Subcutaneous abdominal adipose tissue (tissue), 5 donors: ENCODE results near the gene THAP5.
"Not testable (repeated sequence)": the region's sequence is repeated elsewhere in the genome, so short reads cannot be mapped to it uniquely, and the experiment has no call there.

ENCODE experiments used
- H3K27ac ChIP-seq: one replicate; pipeline ENCODE4 v1.7.0; 2013; ENCODE audit warnings: low read depth, mild to moderate bottlenecking, inconsistent platforms, low read length, moderate library complexity
- H3K27me3 ChIP-seq, 5 donors: one replicate each; pipeline ENCODE4 v1.7.0; 2013; ENCODE audit warnings: low read length in 5 of 5, inconsistent platforms in 1 of 5; ENCODE audit not compliant: control insufficient read depth in 5 of 5, insufficient read depth in 4 of 5
- H3K36me3 ChIP-seq, 5 donors: one replicate each; pipeline ENCODE4 v1.7.0; 2013; ENCODE audit warnings: low read length in 5 of 5; ENCODE audit not compliant: control insufficient read depth in 5 of 5, insufficient read depth in 5 of 5
- H3K4me1 ChIP-seq, 5 donors: one replicate each; pipeline ENCODE4 v1.7.0; 2013; ENCODE audit warnings: low read length in 5 of 5, mild to moderate bottlenecking in 3 of 5, moderate library complexity in 1 of 5; ENCODE audit not compliant: control insufficient read depth in 5 of 5, insufficient read depth in 5 of 5
- H3K4me3 ChIP-seq, 5 donors: one replicate each; pipeline ENCODE4 v1.7.0; 2013; ENCODE audit warnings: low read length in 5 of 5, low read depth in 1 of 5
- H3K9ac ChIP-seq, 5 donors: one replicate each; pipeline ENCODE4 v1.7.0; 2013; ENCODE audit warnings: low read length in 5 of 5, mild to moderate bottlenecking in 4 of 5, moderate library complexity in 3 of 5
- H3K9me3 ChIP-seq, 5 donors: one replicate each; pipeline ENCODE4 v1.7.0; 2013; ENCODE audit warnings: low read length in 5 of 5; ENCODE audit not compliant: control insufficient read depth in 5 of 5
- donor health status: healthy.
- donor health status: healthy.
- donor health status: healthy.
- donor health status: healthy.
- donor health status: healthy.

THAP5 gene

DNA sequence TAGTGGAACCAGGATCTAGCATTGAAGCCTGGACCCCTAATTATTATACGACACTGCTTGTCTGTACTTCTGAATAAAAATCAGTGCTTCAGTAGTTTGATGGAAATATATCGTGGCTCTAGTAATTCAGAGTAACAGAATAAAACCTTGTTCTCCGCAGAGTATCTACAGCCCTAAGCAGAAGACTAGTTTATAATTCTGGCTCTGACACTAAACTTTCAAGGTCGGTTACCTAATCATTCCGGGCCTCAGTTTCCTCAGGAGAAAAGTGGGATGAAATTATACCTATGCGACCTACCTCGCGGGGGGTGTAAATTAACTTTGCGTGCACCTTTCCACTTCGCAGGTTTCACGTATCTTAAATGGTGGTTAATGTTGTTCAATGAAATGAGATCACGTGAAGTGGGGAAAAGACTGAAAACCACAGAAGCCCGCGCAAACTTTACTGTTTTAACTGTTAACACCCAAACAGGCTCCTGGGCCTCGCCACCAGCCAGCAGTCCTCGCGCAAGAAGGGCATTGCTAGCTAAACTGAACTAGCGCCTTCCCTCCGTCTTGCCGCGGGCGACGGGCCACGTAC, 615 bp downstream of the THAP5 start:
- H3K27me3 ChIP-seq: no peaks in the 10 kb centered on the region
- no peaks in the 10 kb centered on the region for H3K9me3 ChIP-seq
- peak overlapping the region; percentile 100 for H3K27ac ChIP-seq
- H3K4me3 ChIP-seq: peak overlapping the region; percentile 72 to 96 (median 92)
- peaks cover 0 to 41% (median 27%) of the 10 kb centered on the region in 5 donors for H3K4me1 ChIP-seq
- H3K9ac ChIP-seq: peak overlapping the region; percentile 88 to 100 (median 98)
- H3K36me3 ChIP-seq: peaks cover 0 to 16% (median 9%) of the 10 kb centered on the region in 5 donors

DNA sequence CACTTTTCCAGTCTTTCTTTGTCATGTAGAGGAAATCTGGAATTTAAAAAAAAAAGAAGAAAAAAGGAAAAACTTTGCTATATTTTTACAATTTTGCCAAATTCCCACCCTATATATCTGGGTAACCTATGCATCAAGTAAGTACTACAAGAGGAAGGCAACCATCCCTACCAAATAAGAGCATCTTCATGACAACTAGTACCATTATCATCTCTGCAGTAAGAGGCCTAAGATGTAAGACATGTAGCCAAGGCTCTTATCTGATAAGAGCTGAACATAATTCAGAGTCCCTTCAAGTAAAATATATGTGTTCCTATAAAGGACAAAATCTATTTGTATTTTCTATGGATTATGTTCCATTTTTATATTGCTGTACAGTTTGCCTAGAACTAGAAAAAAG, 3.5 kb downstream of the THAP5 start:
- H3K27me3 ChIP-seq: no peaks in the 10 kb centered on the region
- H3K36me3 ChIP-seq: peaks cover 0 to 12% (median 6%) of the 10 kb centered on the region in 5 donors
- no peaks in the 10 kb centered on the region for H3K9me3 ChIP-seq
- H3K27ac ChIP-seq: no peak overlapping the region
- peaks cover 0 to 27% (median 22%) of the 10 kb centered on the region in 5 donors for H3K4me1 ChIP-seq
- H3K4me3 ChIP-seq: no peak overlapping the region
- no peak overlapping the region for H3K9ac ChIP-seq

DNA sequence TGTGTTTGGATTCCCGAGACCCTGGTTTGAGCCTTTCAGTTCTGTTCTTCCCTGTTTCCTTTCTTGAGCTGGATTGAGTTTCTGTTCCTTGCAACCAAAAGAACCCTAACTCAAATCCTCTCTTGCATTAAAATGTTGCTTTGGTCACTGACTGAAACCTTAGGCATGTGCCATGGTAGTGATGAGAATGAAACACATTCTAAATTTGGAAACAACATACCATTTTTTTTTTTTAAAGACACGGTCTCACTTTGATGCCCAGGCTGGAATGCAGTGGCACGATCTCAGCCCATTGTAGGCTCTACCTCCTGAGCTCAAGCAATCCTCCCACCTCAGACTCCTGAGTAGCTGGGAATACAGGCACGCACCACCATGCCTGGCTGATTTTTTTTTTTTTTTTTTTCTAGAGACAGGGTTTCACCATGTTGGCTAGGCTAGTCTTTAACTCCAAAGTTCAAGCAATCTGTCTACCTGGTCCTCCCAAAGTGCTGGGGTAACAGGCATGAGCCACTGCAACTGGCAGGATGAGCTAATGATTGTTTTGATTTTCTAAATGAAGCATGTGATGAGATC, 8.4 kb downstream of the THAP5 start:
- no peak overlapping the region for H3K27ac ChIP-seq
- peaks cover 0 to 12% (median 8%) of the 10 kb centered on the region in 5 donors for H3K36me3 ChIP-seq
- H3K4me3 ChIP-seq: no peak overlapping the region
- no peaks in the 10 kb centered on the region for H3K27me3 ChIP-seq
- no peaks in the 10 kb centered on the region for H3K4me1 ChIP-seq
- peaks cover 3 to 8% (median 7%) of the 10 kb centered on the region in 5 donors for H3K9me3 ChIP-seq
- H3K9ac ChIP-seq: no peak overlapping the region

DNA sequence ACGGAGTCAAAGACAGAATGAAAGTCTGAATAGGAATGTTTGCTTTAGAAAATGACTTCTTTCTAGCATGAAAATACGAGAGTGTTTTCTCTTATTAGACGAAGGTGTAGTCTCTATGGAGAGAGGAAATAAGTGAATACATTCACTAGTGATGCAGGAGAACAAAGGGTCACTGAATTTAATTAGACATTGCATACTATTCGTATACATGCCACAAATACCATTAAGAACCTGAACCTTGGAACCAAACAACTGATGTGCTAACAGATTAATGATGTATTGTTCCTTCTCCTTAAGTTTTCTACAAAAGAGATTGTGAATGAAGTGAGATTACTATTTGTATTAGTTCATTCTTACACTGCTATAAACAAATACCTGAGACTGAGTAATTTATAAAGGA, 10.3 kb downstream of the THAP5 start:
- no peak overlapping the region for H3K9ac ChIP-seq
- H3K27me3 ChIP-seq: no peaks in the 10 kb centered on the region
- peaks cover 0 to 7% (median 2%) of the 10 kb centered on the region in 5 donors for H3K36me3 ChIP-seq
- H3K27ac ChIP-seq: no peak overlapping the region
- no peaks in the 10 kb centered on the region for H3K4me1 ChIP-seq
- peaks cover 3 to 8% (median 7%) of the 10 kb centered on the region in 5 donors for H3K9me3 ChIP-seq
- H3K4me3 ChIP-seq: no peak overlapping the region

DNA sequence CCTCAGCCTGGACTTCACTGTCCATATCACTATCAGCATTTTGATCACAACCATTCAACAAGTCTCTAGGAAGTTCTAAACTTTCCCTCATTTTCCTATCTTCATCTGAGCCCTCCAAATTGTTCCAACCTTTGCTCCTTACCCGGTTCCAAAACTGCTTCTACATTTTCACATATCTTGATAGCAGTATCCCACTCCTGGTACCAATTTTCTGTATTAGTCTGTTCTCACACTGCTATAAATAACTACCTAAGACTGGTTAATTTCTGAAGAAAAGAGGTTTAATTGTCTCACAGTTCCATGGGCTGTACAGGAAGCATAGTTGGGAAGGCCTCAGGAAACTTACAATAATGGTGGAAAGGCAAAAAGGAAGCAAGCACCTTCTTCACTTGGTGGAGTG, 11.9 kb downstream of the THAP5 start:
- Histone ChIP-seq H3K4me1 (no peaks in the 10 kb centered on the region), H3K9ac (no peak overlapping the region), H3K4me3 (no peak overlapping the region), H3K9me3 (peaks cover 3 to 8% (median 7%) of the 10 kb centered on the region in 5 donors), H3K36me3 (peaks cover 0 to 5% (median 2%) of the 10 kb centered on the region in 5 donors), H3K27ac (no peak overlapping the region), H3K27me3 (no peaks in the 10 kb centered on the region)

DNA sequence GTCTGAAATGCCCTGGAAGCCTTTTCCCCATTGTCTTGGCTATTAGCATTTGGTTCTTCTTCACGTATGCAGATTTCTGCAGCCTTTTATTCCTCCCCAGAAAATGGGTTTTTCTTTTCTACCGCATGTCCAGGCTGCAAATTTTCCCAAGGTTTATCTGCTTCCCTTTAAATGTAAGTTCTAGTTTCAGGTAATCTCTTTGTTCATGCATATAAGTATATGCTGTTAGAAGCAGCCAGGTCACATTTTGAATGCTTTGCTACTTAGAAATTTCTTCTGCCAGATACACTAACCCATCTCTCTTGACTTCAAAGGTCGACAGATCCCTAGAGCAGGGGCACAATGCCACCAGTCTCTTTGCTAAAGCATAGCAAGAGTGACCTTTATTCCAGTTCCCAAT, 12.3 kb downstream of the THAP5 start:
- H3K36me3 ChIP-seq: peaks cover 0 to 5% (median 2%) of the 10 kb centered on the region in 5 donors
- H3K9ac ChIP-seq: no peak overlapping the region
- H3K4me1 ChIP-seq: no peaks in the 10 kb centered on the region
- H3K9me3 ChIP-seq: peaks cover 3 to 8% (median 7%) of the 10 kb centered on the region in 5 donors
- H3K27ac ChIP-seq: no peak overlapping the region
- H3K27me3 ChIP-seq: no peaks in the 10 kb centered on the region
- no peak overlapping the region for H3K4me3 ChIP-seq

DNA sequence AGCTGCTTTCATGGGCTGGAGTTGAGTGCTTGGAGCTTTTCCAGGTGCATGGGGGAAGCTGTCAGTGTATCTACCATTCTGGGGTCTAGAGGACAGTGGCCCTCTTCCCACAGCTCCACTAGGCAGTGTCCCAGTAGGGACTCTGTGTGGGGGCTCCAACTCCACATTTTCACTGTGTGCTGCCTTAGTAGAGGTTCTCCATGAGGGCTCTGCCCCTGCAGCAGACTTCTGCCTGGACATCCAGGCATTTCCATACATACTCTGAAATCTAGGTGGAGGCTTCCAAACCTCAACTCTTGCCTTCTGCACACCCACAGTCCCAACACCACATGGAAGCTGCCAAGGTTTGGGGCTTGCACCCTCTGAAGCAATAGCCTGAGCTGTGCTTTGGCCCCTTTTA, 12.8 kb downstream of the THAP5 start:
- H3K36me3 ChIP-seq, H3K9ac ChIP-seq, H3K27me3 ChIP-seq, H3K4me1 ChIP-seq, H3K9me3 ChIP-seq, H3K27ac ChIP-seq: not testable (repeated sequence)
- H3K4me3 ChIP-seq: peak overlapping the region in 1 of 5 donors; percentile 5

DNA sequence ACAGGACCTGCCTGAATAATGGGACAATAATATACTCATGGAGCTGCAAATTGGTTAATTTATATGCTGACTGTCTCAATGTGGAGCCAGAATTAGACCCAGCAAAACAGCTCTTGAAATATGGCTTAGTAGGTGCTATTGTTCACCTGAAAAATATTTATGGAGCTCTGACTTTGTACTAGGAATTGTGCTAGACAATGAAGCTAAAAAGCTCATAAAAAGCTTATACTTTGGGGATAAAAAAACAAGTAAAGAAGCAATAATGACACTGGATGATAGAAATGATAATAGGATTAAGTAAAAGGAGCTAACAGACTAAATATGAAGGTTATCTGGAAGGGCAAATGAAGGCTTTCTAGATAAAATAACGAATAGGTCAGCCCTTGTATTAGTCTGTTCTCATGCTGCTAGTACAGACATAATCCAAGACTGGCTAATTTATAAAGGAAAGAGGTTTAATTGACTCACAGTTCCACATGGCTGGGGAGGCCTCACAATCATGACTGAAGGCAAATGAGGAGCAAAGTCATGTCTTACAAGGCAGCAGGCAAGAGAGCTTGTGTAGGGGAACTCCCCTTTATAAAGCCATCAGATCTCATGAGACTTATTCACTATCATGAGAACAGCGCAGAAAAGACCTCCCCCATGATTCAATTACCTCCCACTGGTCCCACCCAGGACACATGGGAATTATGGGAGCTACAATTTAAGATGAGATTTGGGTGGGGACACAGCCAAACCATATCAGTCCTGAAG, 21.2 kb downstream of the THAP5 start:
- not testable (repeated sequence) for H3K9ac ChIP-seq, H3K27ac ChIP-seq, H3K4me3 ChIP-seq, H3K27me3 ChIP-seq, H3K4me1 ChIP-seq, H3K9me3 ChIP-seq, H3K36me3 ChIP-seq

DNA sequence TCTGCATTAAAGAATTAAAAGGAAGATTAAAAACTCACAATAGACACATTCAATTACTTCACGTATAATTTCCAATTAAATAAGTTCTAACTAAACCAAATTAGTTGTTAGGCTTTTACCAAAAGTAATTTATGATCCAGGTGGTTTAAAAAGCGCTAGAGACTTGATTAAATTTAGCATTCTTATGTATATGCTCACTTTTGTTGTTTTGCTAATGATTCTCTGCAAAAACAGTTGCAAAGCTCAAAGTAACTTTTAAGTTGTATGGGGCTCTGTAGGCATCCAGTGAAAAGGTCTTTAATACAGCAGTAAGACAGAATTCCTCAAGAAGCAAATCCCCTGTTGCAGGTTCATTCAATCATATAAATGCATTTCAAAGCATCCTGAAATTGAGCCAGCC, 28.0 kb downstream of the THAP5 start:
- no peaks in the 10 kb centered on the region for H3K4me1 ChIP-seq
- H3K36me3 ChIP-seq: no peaks in the 10 kb centered on the region
- no peak overlapping the region for H3K27ac ChIP-seq
- no peaks in the 10 kb centered on the region for H3K9me3 ChIP-seq
- no peaks in the 10 kb centered on the region for H3K27me3 ChIP-seq
- H3K4me3 ChIP-seq: no peak overlapping the region
- H3K9ac ChIP-seq: no peak overlapping the region

DNA sequence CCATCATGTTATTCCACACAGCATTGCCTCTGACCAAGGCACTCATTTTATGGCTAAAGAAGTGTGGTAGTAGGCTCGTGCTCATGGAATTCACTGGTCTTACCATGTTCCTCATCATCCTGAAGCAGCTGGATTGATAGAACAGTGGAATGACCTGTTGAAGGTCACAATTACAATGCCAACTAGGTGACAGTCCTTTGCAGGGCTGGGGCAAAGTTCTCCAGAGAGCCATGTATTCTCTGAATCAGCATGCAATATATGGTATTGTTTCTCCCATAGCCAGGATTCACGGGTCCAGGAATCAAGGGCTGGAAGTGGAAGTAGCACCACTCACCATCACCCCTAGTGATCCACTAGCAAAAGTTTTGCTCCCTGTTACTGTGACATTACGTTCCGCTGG, 30.8 kb downstream of the THAP5 start:
- not testable (repeated sequence) for H3K4me1 ChIP-seq, H3K9ac ChIP-seq, H3K4me3 ChIP-seq, H3K27me3 ChIP-seq, H3K36me3 ChIP-seq, H3K27ac ChIP-seq, H3K9me3 ChIP-seq
